GM12872 (cell line): Measurements from ENCODE around the gene KCNC2.

ENCODE experiments used
- CTCF ChIP-seq: IDR thresholded peaks from 3 replicates; pipeline ENCODE4 v1.5.1; 2011; ENCODE audit warnings: low read depth, mild to moderate bottlenecking, low read length, moderate library complexity; ENCODE audit not compliant: insufficient read depth

The KCNC2 gene

GRCh38 chr12:75099210-75099609, 110.4 kb downstream of the KCNC2 start:
- TF ChIP-seq CTCF, result no peak

GRCh38 chr12:75097003-75097402, 112.6 kb downstream of the KCNC2 start:
- TF ChIP-seq CTCF, result no peak

GRCh38 chr12:75087654-75088053, 122.0 kb downstream of the KCNC2 start:
- no peak for TF ChIP-seq CTCF

GRCh38 chr12:75086091-75087038, 123.3 kb downstream of the KCNC2 start:
- no peak for TF ChIP-seq CTCF

GRCh38 chr12:75081305-75081704, 128.3 kb downstream of the KCNC2 start:
- TF ChIP-seq CTCF, result no peak

- TF ChIP-seq CTCF, result no peak
These were observed 129.1 kb downstream of the KCNC2 start for GRCh38 chr12:75080582-75080981.

GRCh38 chr12:75065482-75065881, 144.2 kb downstream of the KCNC2 start:
- no peak for TF ChIP-seq CTCF
